ENCODE results near the gene AXIN2.

The AXIN2 gene

GRCh38 chr17:65519462-65519861 lies 42.0 kb downstream of the AXIN2 start:
- H3K27ac ChIP-seq (ENCODE audit: low read depth, low read length, poor library complexity, severe bottlenecking), result no peak overlapping the region
- H3K9ac ChIP-seq (ENCODE audit: low read length), result no peak overlapping the region
- H3K4me1 ChIP-seq (ENCODE audit: insufficient read depth, low read length, severe bottlenecking), result no peaks in the 10 kb centered on the region
- H3K4me2 ChIP-seq (ENCODE audit: low read length), result no peak overlapping the region
- H3F3A ChIP-seq (ENCODE audit: insufficient read depth, low read length), result no peaks in the 10 kb centered on the region
- no peaks in the 10 kb centered on the region for H3K9me3 ChIP-seq (ENCODE audit: low read length)
- H3K36me3 ChIP-seq (ENCODE audit: insufficient read depth, low read length), result no peaks in the 10 kb centered on the region
- H3K27me3 ChIP-seq (ENCODE audit: insufficient read depth, low read length), result no peaks in the 10 kb centered on the region
- H3K9me2 ChIP-seq (ENCODE audit: low read depth, low read length), result no peaks in the 10 kb centered on the region
- no peaks in the 10 kb centered on the region for H3K79me2 ChIP-seq (ENCODE audit: insufficient read depth, low read length)
- no peak overlapping the region for H2AFZ ChIP-seq (ENCODE audit: low read length)
- no peaks in the 10 kb centered on the region for H4K20me1 ChIP-seq (ENCODE audit: insufficient read depth, low read length)
- no peak for TF ChIP-seq CTCF (IDR thresholded peaks at IDR 0.05; ENCODE audit: low read length)
- no peak for TF ChIP-seq EZH2 (IDR thresholded peaks at IDR 0.05; ENCODE audit: borderline replicate concordance, low read length)
- no peak overlapping the region for H3K4me3 ChIP-seq (ENCODE audit: low read depth, low read length, poor library complexity, severe bottlenecking)

GRCh38 chr17:65518256-65518655 lies 43.2 kb downstream of the AXIN2 start:
- H3K27ac ChIP-seq (ENCODE audit: low read depth, low read length, poor library complexity, severe bottlenecking), result no peak overlapping the region
- no peaks in the 10 kb centered on the region for H3K36me3 ChIP-seq (ENCODE audit: insufficient read depth, low read length)
- H3K9ac ChIP-seq (ENCODE audit: low read length), result no peak overlapping the region
- no peaks in the 10 kb centered on the region for H3K27me3 ChIP-seq (ENCODE audit: insufficient read depth, low read length)
- H3K9me3 ChIP-seq (ENCODE audit: low read length), result no peaks in the 10 kb centered on the region
- TF ChIP-seq EZH2 (IDR thresholded peaks at IDR 0.05; ENCODE audit: borderline replicate concordance, low read length) (no peak), CTCF (IDR thresholded peaks at IDR 0.05; ENCODE audit: low read length) (no peak)
- no peaks in the 10 kb centered on the region for H3K9me2 ChIP-seq (ENCODE audit: low read depth, low read length)
- no peaks in the 10 kb centered on the region for H4K20me1 ChIP-seq (ENCODE audit: insufficient read depth, low read length)
- H3K4me1 ChIP-seq (ENCODE audit: insufficient read depth, low read length, severe bottlenecking), result no peaks in the 10 kb centered on the region
- H2AFZ ChIP-seq (ENCODE audit: low read length), result no peak overlapping the region
- H3F3A ChIP-seq (ENCODE audit: insufficient read depth, low read length), result no peaks in the 10 kb centered on the region
- no peak overlapping the region for H3K4me2 ChIP-seq (ENCODE audit: low read length)
- H3K4me3 ChIP-seq (ENCODE audit: low read depth, low read length, poor library complexity, severe bottlenecking), result no peak overlapping the region
- no peaks in the 10 kb centered on the region for H3K79me2 ChIP-seq (ENCODE audit: insufficient read depth, low read length)

GRCh38 chr17:65515959-65516948 lies 45.2 kb downstream of the AXIN2 start:
- H3K36me3 ChIP-seq (ENCODE audit: insufficient read depth, low read length), result no peaks in the 10 kb centered on the region
- no peak overlapping the region for H3K4me2 ChIP-seq (ENCODE audit: low read length)
- H3F3A ChIP-seq (ENCODE audit: insufficient read depth, low read length), result no peaks in the 10 kb centered on the region
- H2AFZ ChIP-seq (ENCODE audit: low read length), result no peak overlapping the region
- H3K9me2 ChIP-seq (ENCODE audit: low read depth, low read length), result no peaks in the 10 kb centered on the region
- H3K79me2 ChIP-seq (ENCODE audit: insufficient read depth, low read length), result no peaks in the 10 kb centered on the region
- no peak overlapping the region for H3K4me3 ChIP-seq (ENCODE audit: low read depth, low read length, poor library complexity, severe bottlenecking)
- TF ChIP-seq EZH2 (IDR thresholded peaks at IDR 0.05; ENCODE audit: borderline replicate concordance, low read length), result no peak
- no peak overlapping the region for H3K9ac ChIP-seq (ENCODE audit: low read length)
- no peak overlapping the region for H3K27ac ChIP-seq (ENCODE audit: low read depth, low read length, poor library complexity, severe bottlenecking)
- no peaks in the 10 kb centered on the region for H3K27me3 ChIP-seq (ENCODE audit: insufficient read depth, low read length)
- no peaks in the 10 kb centered on the region for H3K9me3 ChIP-seq (ENCODE audit: low read length)
- H4K20me1 ChIP-seq (ENCODE audit: insufficient read depth, low read length), result no peaks in the 10 kb centered on the region
- H3K4me1 ChIP-seq (ENCODE audit: insufficient read depth, low read length, severe bottlenecking), result no peaks in the 10 kb centered on the region

Data from OCI-LY1 (cell line).